CD1c-positive myeloid dendritic cell (primary cell): ENCODE measurements around the gene A2M.
"Not testable (repeated sequence)": the region's sequence is repeated elsewhere in the genome, so short reads cannot be mapped to it uniquely, and the experiment has no call there.

Experiments
- DNase-seq: peaks from one replicate; pipeline ENCODE4 v3.0.0-alpha.2; 2016; ENCODE audit errors: extremely low spot score

A2M gene

GRCh38 chr12:9115731-9116559 is at the start of gene A2M:
Gene A2M, minus strand, starts transcription at chr12:9115919. Its CDS starts 70 bp downstream, at chr12:9115849.
- peak; percentile 83 for DNase-seq

- DNase-seq, result no peak
Measured at GRCh38 chr12:9163392-9163791, 47.7 kb upstream of the A2M start.

- DNase-seq, result no peak
Measured at GRCh38 chr12:9156119-9156518, 40.4 kb upstream of the A2M start.

- no peak for DNase-seq
Measured at GRCh38 chr12:9149372-9149771, 33.7 kb upstream of the A2M start.

- no peak for DNase-seq
Measured at GRCh38 chr12:9148926-9149325, 33.2 kb upstream of the A2M start.

GRCh38 chr12:9147461-9147860 is 31.7 kb upstream of the A2M start:
- no peak for DNase-seq

GRCh38 chr12:9144730-9145106 is 29.0 kb upstream of the A2M start:
- DNase-seq, result peak; percentile 39

GRCh38 chr12:9143929-9144729 is 28.4 kb upstream of the A2M start:
- peak; percentile 37 for DNase-seq

- DNase-seq, result no peak
Measured at GRCh38 chr12:9143137-9143536, 27.4 kb upstream of the A2M start.

- DNase-seq, result not testable (repeated sequence)
Measured at GRCh38 chr12:9139588-9140290, 24.0 kb upstream of the A2M start.

GRCh38 chr12:9135903-9136310 is 20.2 kb upstream of the A2M start:
- no peak for DNase-seq

GRCh38 chr12:9134981-9135628 is 19.4 kb upstream of the A2M start:
- DNase-seq, result no peak

- no peak for DNase-seq
Measured at GRCh38 chr12:9133216-9133916, 17.6 kb upstream of the A2M start.

GRCh38 chr12:9132008-9132535 is 16.4 kb upstream of the A2M start:
- DNase-seq, result no peak

GRCh38 chr12:9130244-9130643 is 14.5 kb upstream of the A2M start:
- no peak for DNase-seq

GRCh38 chr12:9127936-9128663 is 12.4 kb upstream of the A2M start:
- DNase-seq, result no peak

- no peak for DNase-seq
Measured at GRCh38 chr12:9127484-9127883, 11.8 kb upstream of the A2M start.

- no peak for DNase-seq
Measured at GRCh38 chr12:9124383-9125031, 8.8 kb upstream of the A2M start.

GRCh38 chr12:9123781-9124382 is 8.2 kb upstream of the A2M start:
- DNase-seq, result no peak
